ENCODE measurements around the gene UTS2B. TPM values are rescaled to one million over a fixed set of nuclear protein-coding genes. Genes with fewer than 3 reads are reported as not detected.

Gene UTS2B
- total RNA-seq, 2 donors from 2014 or later: 0.81 TPM; not detected in 1

- Histone ChIP-seq H3K9me3 (no peaks in the 10 kb centered on the region), H3K27ac (no peak overlapping the region), H3K27me3 (replicated peaks; ENCODE audit: insufficient read depth) (no peaks in the 10 kb centered on the region), H3K4me1 (ENCODE audit: control insufficient read depth in 1 of 2, low read depth in 2 of 2) (no peaks in the 10 kb centered on the region), H3K36me3 (no peaks in the 10 kb centered on the region), H3K4me3 (no peak overlapping the region)
- no peak for DNase-seq (ENCODE audit: low spot score)
- peak; percentile 41 for TF ChIP-seq CTCF (IDR thresholded peaks at IDR 0.05)
- ATAC-seq (ENCODE audit: insufficient number of reproducible peaks, low FRiP score, low read depth): no peak
Observed at GRCh38 chr3:191244242-191244867, 86.0 kb downstream of the UTS2B start.

GRCh38 chr3:191240486-191240885 is 89.8 kb downstream of the UTS2B start:
- Histone ChIP-seq H3K4me3 (no peak overlapping the region), H3K27me3 (replicated peaks; ENCODE audit: insufficient read depth) (no peaks in the 10 kb centered on the region), H3K36me3 (no peaks in the 10 kb centered on the region), H3K9me3 (no peaks in the 10 kb centered on the region), H3K4me1 (ENCODE audit: control insufficient read depth in 1 of 2, low read depth in 2 of 2) (peaks cover 0 to 5% of the 10 kb centered on the region in 2 donors), H3K27ac (no peak overlapping the region)
- TF ChIP-seq CTCF (IDR thresholded peaks at IDR 0.05): no peak
- ATAC-seq (ENCODE audit: insufficient number of reproducible peaks, low FRiP score, low read depth): no peak
- no peak for DNase-seq (ENCODE audit: low spot score)

- Histone ChIP-seq H3K27ac (no peak overlapping the region), H3K9me3 (no peaks in the 10 kb centered on the region), H3K27me3 (replicated peaks; ENCODE audit: insufficient read depth) (no peaks in the 10 kb centered on the region), H3K36me3 (no peaks in the 10 kb centered on the region), H3K4me3 (no peak overlapping the region), H3K4me1 (ENCODE audit: control insufficient read depth in 1 of 2, low read depth in 2 of 2) (peaks cover 0 to 5% of the 10 kb centered on the region in 2 donors)
- ATAC-seq (ENCODE audit: insufficient number of reproducible peaks, low FRiP score, low read depth): no peak
- no peak for TF ChIP-seq CTCF (IDR thresholded peaks at IDR 0.05)
- DNase-seq (ENCODE audit: low spot score): no peak
Observed at GRCh38 chr3:191239407-191240031, 90.8 kb downstream of the UTS2B start.

- Histone ChIP-seq H3K4me3 (no peak overlapping the region), H3K36me3 (no peaks in the 10 kb centered on the region), H3K9me3 (no peaks in the 10 kb centered on the region), H3K27ac (no peak overlapping the region), H3K27me3 (replicated peaks; ENCODE audit: insufficient read depth) (no peaks in the 10 kb centered on the region), H3K4me1 (ENCODE audit: control insufficient read depth in 1 of 2, low read depth in 2 of 2) (peaks cover 0 to 5% of the 10 kb centered on the region in 2 donors)
- no peak for DNase-seq (ENCODE audit: low spot score)
- no peak for TF ChIP-seq CTCF (IDR thresholded peaks at IDR 0.05)
- no peak for ATAC-seq (ENCODE audit: insufficient number of reproducible peaks, low FRiP score, low read depth)
Observed at GRCh38 chr3:191238321-191238817, 92.0 kb downstream of the UTS2B start.

GRCh38 chr3:191237047-191237882 is 93.1 kb downstream of the UTS2B start:
- Histone ChIP-seq H3K27me3 (replicated peaks; ENCODE audit: insufficient read depth) (no peaks in the 10 kb centered on the region), H3K36me3 (no peaks in the 10 kb centered on the region), H3K4me1 (ENCODE audit: control insufficient read depth in 1 of 2, low read depth in 2 of 2) (peaks cover 0 to 5% of the 10 kb centered on the region in 2 donors), H3K27ac (no peak overlapping the region), H3K4me3 (no peak overlapping the region), H3K9me3 (no peaks in the 10 kb centered on the region)
- DNase-seq (ENCODE audit: low spot score) (no peak), ATAC-seq (ENCODE audit: insufficient number of reproducible peaks, low FRiP score, low read depth) (no peak)
- TF ChIP-seq CTCF (IDR thresholded peaks at IDR 0.05): no peak
